Fibroblast of gingiva (primary cell): Measurements from ENCODE around the gene CNBD2.
A peak's percentile ranks its signal among the peaks of the same experiment; 100 is the strongest.
"Not testable (repeated sequence)": the region's sequence is repeated elsewhere in the genome, so short reads cannot be mapped to it uniquely, and the experiment has no call there.

Experiments used
- DNase-seq: peaks from one replicate; pipeline ENCODE4 v3.0.0-alpha.2; 2011; ENCODE audit warnings: low read depth

Gene CNBD2

GRCh38 chr20:35975576-35976373 is 7.4 kb downstream of the CNBD2 start:
- no peak for DNase-seq

GRCh38 chr20:35978041-35978513 is 9.7 kb downstream of the CNBD2 start:
- DNase-seq: peak; percentile 87

GRCh38 chr20:35979544-35979943 is 11.2 kb downstream of the CNBD2 start:
- no peak for DNase-seq

GRCh38 chr20:35981969-35982368 is 13.6 kb downstream of the CNBD2 start:
- no peak for DNase-seq

GRCh38 chr20:35984382-35984781 is 16.0 kb downstream of the CNBD2 start:
- DNase-seq: no peak

GRCh38 chr20:35985806-35986205 is 17.4 kb downstream of the CNBD2 start:
- DNase-seq: no peak

- no peak for DNase-seq
Observed at GRCh38 chr20:35988910-35989463, 20.6 kb downstream of the CNBD2 start.

GRCh38 chr20:35991142-35991771 is 22.9 kb downstream of the CNBD2 start:
- peak; percentile 16 for DNase-seq

GRCh38 chr20:35992713-35993335 is 24.4 kb downstream of the CNBD2 start:
- DNase-seq: peak; percentile 43

- DNase-seq: peak; percentile 70
Observed at GRCh38 chr20:35994994-35995453, 26.6 kb downstream of the CNBD2 start.

- not testable (repeated sequence) for DNase-seq
Observed at GRCh38 chr20:35996492-35996891, 28.1 kb downstream of the CNBD2 start.

- not testable (repeated sequence) for DNase-seq
Observed at GRCh38 chr20:36001331-36001730, 32.9 kb downstream of the CNBD2 start.

- no peak for DNase-seq
Observed at GRCh38 chr20:36002855-36003254, 34.5 kb downstream of the CNBD2 start.

- DNase-seq: no peak
Observed at GRCh38 chr20:36004045-36004444, 35.7 kb downstream of the CNBD2 start.

GRCh38 chr20:36008461-36009035 is 40.2 kb downstream of the CNBD2 start:
- no peak for DNase-seq

- DNase-seq: no peak
Observed at GRCh38 chr20:36010076-36010475, 41.7 kb downstream of the CNBD2 start.

GRCh38 chr20:36010825-36011224 is 42.4 kb downstream of the CNBD2 start:
- no peak for DNase-seq

- DNase-seq: no peak
Observed at GRCh38 chr20:36015806-36016403, 47.5 kb downstream of the CNBD2 start.

GRCh38 chr20:36017048-36017951 is 48.9 kb downstream of the CNBD2 start:
- DNase-seq: peak; percentile 83

- no peak for DNase-seq
Observed at GRCh38 chr20:36018208-36018988, 50.0 kb downstream of the CNBD2 start.
